Keratinocyte (primary cell): ENCODE results near the gene CD200R1L. TPM values are rescaled to one million over a fixed set of nuclear protein-coding genes. Genes with fewer than 3 reads are reported as not detected.

Experiments used
- DNase-seq: peaks from one replicate; pipeline ENCODE4 v3.0.0-alpha.2; 2011; ENCODE audit warnings: low read depth, missing footprints, low spot score
- FAIRE-seq: peaks from 2 replicates; lab custom pipeline; 2011; peaks lifted over from hg19 to GRCh38; lab: Jason Lieb, UNC
- H2AFZ ChIP-seq: 2 replicates; pipeline ENCODE4 v1.6.0; 2012; ENCODE audit warnings: low read length, control low read depth, inconsistent platforms; ENCODE audit not compliant: control insufficient read depth
- H3K27ac ChIP-seq: 2 replicates; pipeline ENCODE4 v1.5.1; 2011; ENCODE audit warnings: low read length; ENCODE audit not compliant: control insufficient read depth, insufficient read depth
- H3K27me3 ChIP-seq: 3 replicates; pipeline ENCODE4 v1.6.0; 2011; ENCODE audit warnings: low read length; ENCODE audit not compliant: control insufficient read depth, insufficient read depth; ENCODE audit errors: extremely low read depth
- H3K36me3 ChIP-seq, 2 experiments: 2 replicates in 1 of 2; 3 replicates in 1 of 2; pipeline ENCODE4 v1.5.1; 2011; ENCODE audit warnings: low read length in 2 of 2, mild to moderate bottlenecking in 1 of 2; ENCODE audit not compliant: control insufficient read depth in 2 of 2, insufficient read depth in 2 of 2; ENCODE audit errors: extremely low read depth in 1 of 2
- H3K4me1 ChIP-seq: 3 replicates; pipeline ENCODE4 v1.5.1; 2011; ENCODE audit warnings: low read length; ENCODE audit not compliant: control insufficient read depth, insufficient read depth; ENCODE audit errors: extremely low read depth
- H3K4me2 ChIP-seq: 3 replicates; pipeline ENCODE4 v1.6.0; 2011; ENCODE audit warnings: low read depth, low read length; ENCODE audit not compliant: control insufficient read depth, insufficient read depth; ENCODE audit errors: extremely low read depth
- H3K4me3 ChIP-seq, 3 experiments: fragments of 200-600 bp in 1 of 3; sonication (generic) in 1 of 3; 2 replicates in 2 of 3; 3 replicates in 1 of 3; pipeline ENCODE4 v1.5.1; 2011 to 2016; ENCODE audit warnings: low read length in 3 of 3, mild to moderate bottlenecking in 3 of 3, control low read depth in 2 of 3, inconsistent platforms in 1 of 3, low read depth in 1 of 3, mixed read lengths in 1 of 3, mixed run types in 1 of 3, moderate library complexity in 1 of 3; ENCODE audit not compliant: control insufficient read depth in 2 of 3, insufficient read depth in 2 of 3; ENCODE audit errors: extremely low read depth in 1 of 3
- H3K79me2 ChIP-seq: 2 replicates; pipeline ENCODE4 v1.6.0; 2012; ENCODE audit warnings: low read length; ENCODE audit not compliant: control insufficient read depth, insufficient read depth
- H3K9ac ChIP-seq: 3 replicates; pipeline ENCODE4 v1.6.0; 2011; ENCODE audit warnings: low read length; ENCODE audit not compliant: control insufficient read depth, insufficient read depth; ENCODE audit errors: extremely low read depth
- H3K9me1 ChIP-seq: 3 replicates; pipeline ENCODE4 v1.6.0; 2011; ENCODE audit warnings: low read length; ENCODE audit not compliant: control insufficient read depth, insufficient read depth; ENCODE audit errors: extremely low read depth
- H3K9me3 ChIP-seq: 2 replicates; pipeline ENCODE4 v1.5.1; 2012; ENCODE audit warnings: low read depth, low read length; ENCODE audit not compliant: control insufficient read depth
- H4K20me1 ChIP-seq: 3 replicates; pipeline ENCODE4 v1.6.0; 2011; ENCODE audit warnings: low read length; ENCODE audit not compliant: control insufficient read depth, insufficient read depth; ENCODE audit errors: extremely low read depth
- CTCF ChIP-seq, 3 experiments: IDR thresholded peaks in 1 of 3; conservative IDR thresholded peaks in 1 of 3; optimal IDR thresholded peaks in 1 of 3; 2 replicates in 2 of 3; 3 replicates in 1 of 3; pipeline versions ENCODE3 to v1.5.1; 2011; ENCODE audit warnings: low read length in 3 of 3, mild to moderate bottlenecking in 3 of 3, moderate library complexity in 2 of 3, control low read depth in 1 of 3, inconsistent platforms in 1 of 3; ENCODE audit not compliant: insufficient read depth in 2 of 3; ENCODE audit errors: extremely low read depth in 1 of 3
- EZH2 ChIP-seq: IDR thresholded peaks from one replicate; pipeline ENCODE4 v1.6.1; 2012; ENCODE audit warnings: inconsistent platforms, mild to moderate bottlenecking, low read length, moderate library complexity
- dilution Hi-C: fragments of 300-500 bp; cut with MboI; formaldehyde crosslinking; loops from one replicate; pipeline ENCODE4 v1.7.0; 2020; ENCODE audit warnings: low sequenced_read_pairs; ENCODE audit not compliant: extremely low pct_ligation_motif_present
- polyA plus RNA-seq, 5 experiments: library from polyadenylated mRNA; depleted of rRNA in 3 of 5; stranded (reverse) in 3 of 5; stranded (forward) in 1 of 5; unstranded in 1 of 5; fragments of >200 nt; gene quantifications; 1 replicate in 1 of 5; 2 replicates in 3 of 5; 3 replicates in 1 of 5; pipeline versions ENCODE4 v1.2.1 to v1.2.3, GENCODE V29; 2011 to 2012; ENCODE audit warnings: missing spikeins in 2 of 5, low read depth in 1 of 5, low replicate concordance in 1 of 5

CD200R1L gene
- polyA plus RNA-seq, 1 donor (not counting 4 experiments of a cell fraction or from before 2014, with no cell fraction given) = not detected

- DNase-seq (peak; percentile 58), FAIRE-seq (peak; percentile 95)
- peak overlapping the region; percentile 81 for H3K27ac ChIP-seq
- H3K4me3 ChIP-seq = no peak overlapping the region
- H4K20me1 ChIP-seq = no peaks in the 10 kb centered on the region
- H3K9ac ChIP-seq = peak overlapping the region; percentile 29
- TF ChIP-seq EZH2 = no peak
- TF ChIP-seq CTCF (optimal IDR thresholded peaks at IDR 0.05 in 1 of 3, IDR thresholded peaks at IDR 0.05 in 1 of 3, conservative IDR thresholded peaks at IDR 0.05 in 1 of 3; ENCODE audit: extremely low read depth in 1 of 3, insufficient read depth in 2 of 3, low read length in 3 of 3) = no peak
- H3K9me1 ChIP-seq = no peaks in the 10 kb centered on the region
- H3K4me1 ChIP-seq = peaks cover 68% of the 10 kb centered on the region
- no peak overlapping the region for H2AFZ ChIP-seq
- H3K27me3 ChIP-seq = no peaks in the 10 kb centered on the region
- H3K4me2 ChIP-seq = no peak overlapping the region
- no peaks in the 10 kb centered on the region for H3K79me2 ChIP-seq
- H3K36me3 ChIP-seq = no peaks in the 10 kb centered on the region
- H3K9me3 ChIP-seq = no peaks in the 10 kb centered on the region
- dilution Hi-C loops = no loop called here
Measured at GRCh38 chr3:112773864-112774263, 72.8 kb downstream of the CD200R1L start.

DNA sequence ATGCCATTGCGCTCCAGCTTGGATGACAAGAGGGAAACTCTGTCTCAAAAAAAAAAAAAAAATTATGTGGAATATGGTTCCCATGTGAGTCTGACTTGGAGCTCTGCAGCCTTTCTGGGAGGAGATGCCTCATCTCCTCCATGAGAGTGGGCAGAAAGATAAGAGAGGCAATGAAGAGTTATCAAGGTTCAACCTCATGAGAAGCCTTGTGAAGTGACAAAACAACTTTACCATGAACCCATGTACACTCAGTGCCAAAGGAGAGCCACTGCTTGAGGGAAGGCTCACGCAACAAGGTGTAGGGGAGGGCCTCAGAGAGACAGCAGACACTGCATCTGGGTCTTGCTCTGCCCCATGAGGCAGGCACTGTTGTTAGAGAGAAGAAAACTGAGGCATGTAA is 75.7 kb downstream of the CD200R1L start:
- Histone ChIP-seq H3K4me2 (no peak overlapping the region), H3K79me2 (no peaks in the 10 kb centered on the region), H3K27ac (peak overlapping the region; percentile 88), H3K36me3 (no peaks in the 10 kb centered on the region), H3K9me3 (no peaks in the 10 kb centered on the region), H2AFZ (no peak overlapping the region), H3K4me1 (peaks cover 45% of the 10 kb centered on the region), H3K4me3 (no peak overlapping the region), H4K20me1 (no peaks in the 10 kb centered on the region), H3K27me3 (no peaks in the 10 kb centered on the region), H3K9me1 (no peaks in the 10 kb centered on the region), H3K9ac (no peak overlapping the region)
- no peak for FAIRE-seq
- no peak for TF ChIP-seq CTCF (optimal IDR thresholded peaks at IDR 0.05 in 1 of 3, IDR thresholded peaks at IDR 0.05 in 1 of 3, conservative IDR thresholded peaks at IDR 0.05 in 1 of 3; ENCODE audit: extremely low read depth in 1 of 3, insufficient read depth in 2 of 3, low read length in 3 of 3)
- no peak for TF ChIP-seq EZH2
- no peak for DNase-seq
- dilution Hi-C loops = no loop called here
